ENCODE results near the gene NMT2. TPM values are rescaled to one million over a fixed set of nuclear protein-coding genes. Genes with fewer than 3 reads are reported as not detected.
A peak's percentile ranks its signal among the peaks of the same experiment; 100 is the strongest.

Gene NMT2
- total RNA-seq (2021) (15.7 and 16.3 TPM in 2 replicates), Bru-seq, nascent RNA (percentile 57 among the genes with signal in this experiment), BruChase-seq, experiment 1, labeled RNA remaining after a 2-hour chase (percentile 55 among the genes with signal in this experiment), BruChase-seq, experiment 2, labeled RNA remaining after a 6-hour chase (percentile 55 among the genes with signal in this experiment)
- long read RNA-seq, transcript NMT2-202 (12 exons, 2,907 nt): major isoform, 18 of 38 reads
- long read RNA-seq, partial matches to known transcripts: 0 of 38 reads
- long read RNA-seq, other reads (novel, unspliced or antisense): 18 of 38 reads

- peak; percentile 87 for DNase-seq (ENCODE audit: low spot score)
- H3K4me1 ChIP-seq (ENCODE audit: insufficient read depth, low read length, poor library complexity, severe bottlenecking): peaks cover 26% of the 10 kb centered on the region
Observed at GRCh38 chr10:15168291-15168785, at the start of gene NMT2. Gene NMT2, minus strand, starts transcription at chr10:15168693. Its CDS starts 81 bp downstream, at chr10:15168612.

GRCh38 chr10:15216700-15217099 is 48.2 kb upstream of the NMT2 start:
- H3K4me1 ChIP-seq (ENCODE audit: insufficient read depth, low read length, poor library complexity, severe bottlenecking): no peaks in the 10 kb centered on the region
- no peaks in the 10 kb centered on the region for H3K9me3 ChIP-seq (ENCODE audit: low read depth, low read length, poor library complexity, severe bottlenecking)
- intact Hi-C loops (cut with micrococcal nuclease; ENCODE audit: unreplicated experiment): no loop called here
- ChIA-PET POLR2A (ENCODE audit: low non-redundant PET) (no interaction called here), CTCF (no interaction called here)
- no peaks in the 10 kb centered on the region for H3K36me3 ChIP-seq (ENCODE audit: insufficient read depth, low read length, poor library complexity, severe bottlenecking)
- BruUV-seq (replicated peaks): no TSS peak
- no peak overlapping the region for H3K4me3 ChIP-seq (ENCODE audit: low read depth, low read length, poor library complexity, severe bottlenecking)
- DNase-seq (ENCODE audit: low spot score): no peak
- TF ChIP-seq EZH2 (IDR thresholded peaks at IDR 0.05; ENCODE audit: borderline replicate concordance, low read depth, low read length, poor library complexity, severe bottlenecking) (no peak), CTCF (conservative IDR thresholded peaks at IDR 0.05; ENCODE audit: low read depth, low read length) (no peak)
- no peaks in the 10 kb centered on the region for H3K27me3 ChIP-seq (replicated peaks; ENCODE audit: insufficient read depth, low read depth, low read length, poor library complexity)
- H3K27ac ChIP-seq (ENCODE audit: low read depth, low read length, poor library complexity, severe bottlenecking): no peak overlapping the region

More at GRCh38 chr10:15168291-15168785, at the start of gene NMT2:
- Histone ChIP-seq H3K36me3 (ENCODE audit: insufficient read depth, low read length, poor library complexity, severe bottlenecking) (no peaks in the 10 kb centered on the region), H3K4me3 (ENCODE audit: low read depth, low read length, poor library complexity, severe bottlenecking) (peak within 1 kb of the TSS; percentile 95), H3K27ac (ENCODE audit: low read depth, low read length, poor library complexity, severe bottlenecking) (peak within 1 kb of the TSS; percentile 80), H3K9me3 (ENCODE audit: low read depth, low read length, poor library complexity, severe bottlenecking) (no peaks in the 10 kb centered on the region), H3K27me3 (replicated peaks; ENCODE audit: insufficient read depth, low read depth, low read length, poor library complexity) (no peaks in the 10 kb centered on the region)
- intact Hi-C loops (cut with micrococcal nuclease; ENCODE audit: unreplicated experiment): no loop called here
- no TSS peak for BruUV-seq (replicated peaks)
- POLR2A ChIA-PET (ENCODE audit: low non-redundant PET): interaction anchor here (0.6 kb wide), 1 partner anchor 16 kb away, joined by 3 read pairs; no protein-coding TSS in a partner anchor
- CTCF ChIA-PET: interaction anchor here (0.9 kb wide), 2 partner anchors 12 to 203 kb away, joined by 3 to 10 read pairs; partner anchors contain the start of gene FAM171A1
- TF ChIP-seq EZH2 (IDR thresholded peaks at IDR 0.05; ENCODE audit: borderline replicate concordance, low read depth, low read length, poor library complexity, severe bottlenecking) (no peak), CTCF (conservative IDR thresholded peaks at IDR 0.05; ENCODE audit: low read depth, low read length) (peak; percentile 39; the same call in 1 of the 2 replicates)

GRCh38 chr10:15214237-15214636 is 45.7 kb upstream of the NMT2 start:
- no peak for DNase-seq (ENCODE audit: low spot score)
- H3K9me3 ChIP-seq (ENCODE audit: low read depth, low read length, poor library complexity, severe bottlenecking): no peaks in the 10 kb centered on the region
- ChIA-PET POLR2A (ENCODE audit: low non-redundant PET) (no interaction called here), CTCF (no interaction called here)
- no peak for TF ChIP-seq CTCF (conservative IDR thresholded peaks at IDR 0.05; ENCODE audit: low read depth, low read length)
- no TSS peak for BruUV-seq (replicated peaks)
- H3K4me3 ChIP-seq (ENCODE audit: low read depth, low read length, poor library complexity, severe bottlenecking): no peak overlapping the region
- H3K27ac ChIP-seq (ENCODE audit: low read depth, low read length, poor library complexity, severe bottlenecking): no peak overlapping the region
- intact Hi-C loops (cut with micrococcal nuclease; ENCODE audit: unreplicated experiment): no loop called here
- no peaks in the 10 kb centered on the region for H3K27me3 ChIP-seq (replicated peaks; ENCODE audit: insufficient read depth, low read depth, low read length, poor library complexity)
- H3K36me3 ChIP-seq (ENCODE audit: insufficient read depth, low read length, poor library complexity, severe bottlenecking): no peaks in the 10 kb centered on the region
- H3K4me1 ChIP-seq (ENCODE audit: insufficient read depth, low read length, poor library complexity, severe bottlenecking): no peaks in the 10 kb centered on the region
